Left colon (tissue), 2 donors: ENCODE results near the gene SNPH. TPM values are rescaled to one million over a fixed set of nuclear protein-coding genes. Genes with fewer than 3 reads are reported as not detected.

ENCODE experiments used
- ATAC-seq: fragments of 200-7000 bp; cut with Tn5 transposase; one replicate; pipeline ENCODE4 v1.9.1; 2020; ENCODE audit warnings: mild to moderate bottlenecking, moderate library complexity
- DNase-seq, 2 donors: peaks; one replicate each; pipeline ENCODE4 v3.0.0-alpha.2; 2020
- intact Hi-C, 2 donors: fragments of 100-400 bp; cut with DNase I in 1 of 2; cut with micrococcal nuclease in 1 of 2; formaldehyde crosslinking; loops; one replicate each; pipeline versions ENCODE4 v1.11.2 to v1.14.0; 2022; cut with DNase I, micrococcal nuclease
- total RNA-seq, 2 donors: library from RNA; stranded (reverse); fragmentation: NEBNext Ultra II Directional; extraction: Animal tissue kit (Norgen Biotek cat#: 25700); gene quantifications; one replicate each; pipeline ENCODE4 v1.2.1, GENCODE V29; 2021
- donor health status: DM: no; HTN: no; CAD: no.
- donor health status: DM: yes; HTN: yes; CAD: no.

SNPH gene
- total RNA-seq, 2 donors from 2014 or later = 1.4 to 2.4 TPM

- DNase-seq (peak in 1 of 2 donors; percentile 76), ATAC-seq (peak; percentile 65)
- intact Hi-C loops = loop anchor here (5.0 kb wide), 1 partner anchor 124 kb away; no protein-coding TSS in a partner anchor
These were observed 47.3 kb downstream of the SNPH start for GRCh38 chr20:1313236-1313964.

DNA sequence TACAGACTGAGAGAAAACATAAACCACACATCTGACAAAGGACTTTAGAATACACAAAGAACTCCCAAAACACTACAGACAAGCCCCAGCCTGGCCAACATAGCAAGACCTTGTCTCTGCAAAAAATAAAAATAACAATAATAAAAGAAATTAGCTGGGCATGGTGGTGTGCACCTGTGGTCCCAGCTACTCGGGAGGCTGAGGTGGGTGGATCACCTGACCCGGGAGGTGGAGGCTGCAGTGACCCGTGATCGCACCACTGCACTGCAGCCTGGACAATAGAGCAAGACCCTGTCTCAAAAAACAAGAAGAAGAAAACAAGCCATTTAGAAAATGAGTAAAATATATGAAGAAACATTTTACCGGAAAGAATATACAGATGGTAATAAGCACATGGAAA is 49.7 kb downstream of the SNPH start:
- intact Hi-C loops = no loop called here

DNA sequence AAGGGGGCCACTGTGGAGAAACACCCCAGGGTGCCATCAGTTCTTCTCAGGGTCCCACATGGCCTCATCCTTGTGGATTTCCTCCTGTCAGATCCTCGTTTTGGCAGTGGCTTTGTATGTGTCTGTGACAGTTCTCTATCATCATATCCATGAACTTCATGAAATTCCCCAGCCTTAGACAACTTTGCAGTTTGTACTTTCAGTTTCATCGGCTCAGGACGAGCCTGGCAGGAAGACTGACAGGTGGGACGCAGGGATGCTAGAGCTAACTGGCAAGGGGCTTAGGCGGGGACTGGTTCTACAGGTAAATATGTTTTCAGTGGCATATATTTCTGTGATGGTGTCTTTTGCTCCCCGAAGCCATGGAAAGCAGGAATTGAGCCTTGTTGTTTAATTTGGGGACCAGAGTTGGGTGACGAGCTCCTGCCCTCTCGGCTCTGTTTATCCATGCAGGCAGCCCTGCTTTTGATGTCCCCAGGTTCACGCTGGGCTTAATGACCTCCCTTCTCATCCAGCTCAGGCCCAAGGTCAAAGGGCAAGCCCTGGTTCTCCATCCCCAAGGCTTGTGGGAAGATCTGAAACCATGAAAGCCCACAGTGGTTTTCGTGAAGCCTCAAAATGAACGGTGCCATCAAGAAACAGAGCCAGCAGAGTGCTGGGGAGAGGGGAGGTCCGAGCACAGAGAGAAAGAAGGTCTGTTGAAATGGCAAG is 51.6 kb downstream of the SNPH start:
- intact Hi-C loops = no loop called here
- ATAC-seq = no peak
- DNase-seq = no peak

More for the DNA sequence above, 49.7 kb downstream of the SNPH start:
- no peak for ATAC-seq
- DNase-seq = no peak

DNA sequence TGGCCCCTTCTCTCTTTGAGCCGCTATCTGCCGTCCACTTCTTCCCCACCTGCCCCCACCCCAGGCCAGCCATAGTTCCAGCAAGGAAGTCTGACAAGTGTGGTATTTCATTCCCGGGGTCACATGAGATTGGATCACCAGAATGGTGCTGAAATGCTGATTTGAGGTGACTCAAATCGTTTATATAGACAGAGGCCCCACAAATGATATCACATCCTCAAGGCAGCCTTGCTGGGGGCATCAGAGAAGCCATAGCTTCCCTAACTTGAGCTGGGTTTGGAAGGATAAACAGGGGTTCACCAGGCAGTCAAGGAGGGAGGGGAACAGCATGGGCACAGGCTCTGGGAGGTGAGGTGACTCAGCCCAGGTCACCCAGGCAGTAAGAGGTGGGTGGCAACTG is 53.0 kb downstream of the SNPH start:
- ATAC-seq (no peak), DNase-seq (no peak)
- intact Hi-C loops = no loop called here

DNA sequence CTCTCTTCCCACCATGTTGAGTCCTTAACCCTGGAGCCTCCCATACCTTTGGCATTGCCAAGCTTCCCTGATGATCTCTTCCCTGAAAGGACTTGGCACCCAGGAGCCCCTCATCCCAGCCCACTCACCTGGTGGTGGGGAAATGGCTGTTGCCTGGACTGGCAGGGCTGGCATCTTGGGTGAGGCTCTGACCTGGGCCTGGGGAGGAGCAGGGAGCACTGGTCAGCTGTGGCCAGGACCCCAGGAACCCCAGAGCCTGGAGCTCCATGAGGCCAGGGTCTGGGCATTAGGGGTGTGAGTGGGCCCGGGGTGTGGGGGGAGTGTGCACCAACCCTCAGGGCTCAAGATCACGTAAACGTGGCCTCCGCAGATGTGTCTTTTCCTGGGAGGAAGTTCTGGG is 53.4 kb downstream of the SNPH start:
- no peak for ATAC-seq
- no peak for DNase-seq
- intact Hi-C loops = no loop called here

DNA sequence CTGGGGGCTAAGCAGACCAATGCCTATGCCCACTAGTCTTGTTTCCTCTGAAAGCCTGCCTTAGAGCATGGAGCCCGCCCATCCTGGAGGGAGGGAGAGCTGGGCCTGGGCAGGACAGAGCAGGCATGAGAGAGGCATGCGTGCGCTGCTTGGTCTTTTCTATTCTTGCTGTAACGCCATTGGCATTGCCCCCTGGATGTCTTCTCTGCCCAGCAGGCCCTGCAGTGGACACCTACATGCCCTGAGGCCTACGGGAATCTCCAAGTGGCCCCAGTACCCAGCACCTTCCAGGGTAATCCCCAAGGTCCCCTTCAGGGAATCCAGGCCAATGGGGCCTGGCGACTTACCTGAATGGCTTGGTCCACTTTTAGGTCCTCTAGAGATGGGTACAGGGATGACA is 53.9 kb downstream of the SNPH start:
- no peak for DNase-seq
- intact Hi-C loops = no loop called here
- ATAC-seq = no peak

DNA sequence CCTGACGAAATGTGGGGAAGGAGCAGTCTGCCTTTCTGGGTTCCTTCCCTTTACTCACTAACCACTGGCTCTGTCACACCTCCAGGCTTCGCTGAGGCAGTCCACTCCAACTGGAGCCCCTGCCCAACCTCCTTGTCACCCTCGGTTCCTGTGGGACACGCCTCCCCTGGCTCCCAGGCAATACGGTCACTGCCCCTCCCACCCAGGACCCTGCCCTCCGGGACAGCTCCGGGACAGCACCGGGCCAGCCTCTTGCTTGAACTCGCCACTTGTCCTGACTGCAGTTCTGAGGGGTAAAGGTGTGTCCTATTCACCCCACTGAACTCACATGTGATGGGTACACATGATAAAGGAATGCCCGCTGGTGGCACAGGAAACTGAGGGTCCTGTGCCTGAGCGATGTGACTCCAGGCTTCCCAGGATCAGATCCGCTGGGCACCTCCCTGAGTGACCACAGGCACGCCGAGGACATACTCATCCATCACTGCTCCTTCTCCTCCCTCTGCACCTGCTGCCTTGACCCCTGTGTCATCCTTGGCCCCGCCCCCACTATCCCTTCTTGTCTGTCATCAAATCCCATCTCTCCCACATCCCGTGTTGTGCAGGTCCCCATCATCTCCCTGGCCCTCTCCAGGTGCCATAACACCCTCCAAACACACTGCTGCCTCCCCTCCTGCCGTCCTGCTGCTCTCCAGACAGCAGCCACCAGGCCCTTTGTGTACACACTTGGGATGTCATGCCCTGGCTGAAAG is 55.0 kb downstream of the SNPH start:
- intact Hi-C loops = no loop called here
- no peak for ATAC-seq

GRCh38 chr20:1321654-1321939 is 55.5 kb downstream of the SNPH start:
- intact Hi-C loops = no loop called here
- ATAC-seq (no peak), DNase-seq (no peak)

More for the DNA sequence above, 55.0 kb downstream of the SNPH start:
- DNase-seq = no peak

GRCh38 chr20:1322511-1323245 is 56.6 kb downstream of the SNPH start:
- no peak for ATAC-seq
- intact Hi-C loops = no loop called here

DNA sequence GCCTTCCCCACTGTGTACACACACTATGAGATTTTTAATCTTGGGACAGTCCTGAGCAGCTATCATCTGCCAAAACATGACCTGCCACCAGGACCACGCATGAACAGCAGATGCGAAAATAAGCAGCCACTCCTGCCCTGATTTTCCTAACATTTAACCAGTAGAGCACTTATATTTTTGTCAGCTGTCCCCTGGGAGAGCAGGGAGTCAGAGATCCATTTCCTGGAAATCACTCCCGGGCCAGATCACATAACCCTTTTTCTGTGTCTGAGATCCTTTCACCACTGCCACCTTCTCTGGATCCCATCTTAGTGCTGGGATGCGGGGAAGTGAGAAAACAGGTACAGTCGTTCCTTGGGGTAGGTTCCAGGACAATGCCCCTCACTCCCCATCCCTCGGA is 57.2 kb downstream of the SNPH start:
- intact Hi-C loops = no loop called here
- ATAC-seq = no peak
- DNase-seq = no peak

More at GRCh38 chr20:1322511-1323245, 56.6 kb downstream of the SNPH start:
- DNase-seq = no peak

- intact Hi-C loops = no loop called here
- DNase-seq (no peak), ATAC-seq (no peak)
These were observed 57.9 kb downstream of the SNPH start for GRCh38 chr20:1323830-1324597.

DNA sequence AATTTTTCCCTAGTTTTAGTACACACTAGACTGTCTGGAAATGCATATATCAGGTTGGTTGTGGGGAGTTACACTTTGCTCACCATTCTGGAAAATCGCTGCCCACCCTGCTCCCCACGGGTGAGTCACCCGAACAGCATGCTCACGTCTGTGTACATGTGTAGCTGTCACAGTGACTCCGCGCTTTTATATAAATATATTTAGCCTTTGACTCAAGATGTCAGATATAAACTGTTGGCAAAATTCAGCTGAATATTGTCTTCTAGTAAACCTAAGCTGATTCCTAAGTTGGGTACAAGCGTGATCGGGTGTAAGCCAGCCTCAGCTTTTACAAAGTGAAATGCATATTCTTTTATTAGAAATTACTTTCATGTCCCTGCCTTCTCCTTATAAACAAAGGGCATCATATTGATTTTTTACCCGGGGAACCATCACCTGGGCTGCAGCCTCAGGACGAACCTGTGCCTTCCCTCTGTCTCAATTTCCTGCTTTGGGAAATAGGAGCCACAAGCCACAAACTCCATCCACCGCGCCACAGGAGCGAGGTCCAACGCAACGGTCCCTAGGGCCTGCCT is 58.6 kb downstream of the SNPH start:
- no peak for DNase-seq
- intact Hi-C loops = loop anchor here in 1 of 2 donors (5.0 kb wide), 1 partner anchor 68 kb away; the partner anchor contains the start of gene FKBP1A
- peak; percentile 0 for ATAC-seq

DNA sequence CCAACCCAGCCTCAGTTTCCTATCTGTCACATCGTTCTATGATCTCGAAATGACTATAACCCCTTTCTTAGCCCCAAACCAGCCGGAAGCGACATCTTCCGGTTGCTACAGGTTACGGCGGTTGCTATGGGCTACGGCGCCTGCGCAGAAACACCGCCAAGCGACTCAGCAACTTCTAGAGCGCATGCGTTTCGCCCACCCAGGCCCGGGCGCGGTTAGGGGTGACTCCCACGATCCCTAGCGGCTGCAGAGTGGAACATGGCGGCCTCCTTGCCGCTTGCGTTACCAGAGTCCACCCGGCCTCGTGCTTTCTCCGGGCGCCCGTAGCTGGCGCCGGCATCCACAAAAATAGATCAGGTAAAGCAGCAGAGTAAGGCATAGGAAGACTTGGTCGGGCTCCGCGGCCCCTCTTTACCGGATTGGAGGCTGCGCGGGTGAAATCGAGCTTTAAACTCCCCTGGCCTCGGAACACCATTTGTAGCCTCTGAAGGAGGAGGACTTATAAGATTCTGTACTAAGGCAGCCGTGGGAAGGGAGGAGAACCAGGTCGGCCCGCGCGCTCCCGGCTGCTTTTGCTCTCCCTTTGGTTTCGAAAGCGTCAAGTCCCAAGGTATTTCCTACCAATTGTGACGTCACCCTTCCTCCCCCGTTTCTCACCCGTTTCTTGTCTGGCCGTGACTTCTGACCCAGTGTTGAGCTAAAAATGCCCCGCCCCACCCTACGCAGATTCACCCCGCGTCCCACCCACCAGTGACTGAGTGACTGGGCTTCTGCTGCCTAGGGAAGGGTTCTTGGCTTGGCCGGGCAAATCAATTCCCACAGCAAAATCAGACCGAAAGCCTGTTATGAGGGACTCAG is 59.3 kb downstream of the SNPH start:
- DNase-seq (peak; percentile 97 to 98), ATAC-seq (peak; percentile 48)
- intact Hi-C loops = loop anchor here in 1 of 2 donors (5.0 kb wide), 1 partner anchor 67 kb away; the partner anchor contains the start of gene FKBP1A

DNA sequence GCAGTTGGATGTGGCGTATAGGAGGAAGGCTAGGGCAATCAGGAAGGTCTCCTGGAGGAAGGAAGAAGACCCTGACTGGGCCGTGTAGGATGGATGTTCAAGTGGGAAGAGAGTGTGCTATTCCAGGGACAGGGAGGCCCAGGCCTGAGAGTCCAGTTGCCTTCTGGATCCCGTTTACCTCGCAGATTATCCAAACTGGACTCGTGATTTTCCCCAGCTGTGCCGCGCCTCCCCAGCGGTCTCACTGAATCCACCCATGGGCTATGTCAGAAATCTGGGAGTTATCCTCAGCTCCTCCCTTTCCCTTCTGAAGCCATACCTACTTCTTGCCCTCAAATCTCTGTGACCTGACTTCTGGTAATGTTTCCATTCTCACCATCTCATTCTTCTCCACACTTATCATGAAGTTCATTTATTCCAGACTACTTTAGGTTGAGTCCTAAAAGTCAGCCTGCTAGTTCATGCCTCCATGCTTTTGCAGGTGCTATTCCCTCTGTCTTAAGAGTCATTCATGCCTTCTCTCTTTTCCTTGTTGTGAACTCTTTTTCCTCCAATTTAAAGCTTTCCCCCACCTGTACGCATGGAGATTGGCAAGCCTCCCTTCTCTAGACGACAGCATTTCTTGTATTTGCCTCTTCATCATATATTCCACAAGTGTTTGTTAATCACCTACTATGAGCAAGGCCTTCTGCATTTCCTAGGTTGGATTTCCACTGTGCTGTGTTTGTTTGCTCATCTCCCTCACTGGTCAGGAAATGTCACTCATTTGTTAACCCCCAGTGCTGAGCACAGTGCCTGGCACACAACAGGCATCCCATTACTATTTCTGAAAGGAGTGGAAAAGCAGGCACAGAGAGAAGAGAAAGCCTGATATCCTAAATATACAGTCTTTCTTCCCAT is 60.2 kb downstream of the SNPH start:
- DNase-seq = peak in 1 of 2 donors; percentile 39
- ATAC-seq = no peak
- intact Hi-C loops = loop anchor here in 1 of 2 donors (5.0 kb wide), 1 partner anchor 66 kb away; the partner anchor contains the start of gene FKBP1A

GRCh38 chr20:1327241-1327653 is 61.2 kb downstream of the SNPH start:
- ATAC-seq (peak; percentile 23), DNase-seq (peak; percentile 49 to 58)
- intact Hi-C loops = loop anchor here in 1 of 2 donors (5.0 kb wide), 1 partner anchor 65 kb away; the partner anchor contains the start of gene FKBP1A
